Measurements from ENCODE around the gene DRD4.
"Not testable (repeated sequence)": the region's sequence is repeated elsewhere in the genome, so short reads cannot be mapped to it uniquely, and the experiment has no call there.

The DRD4 gene

DNA sequence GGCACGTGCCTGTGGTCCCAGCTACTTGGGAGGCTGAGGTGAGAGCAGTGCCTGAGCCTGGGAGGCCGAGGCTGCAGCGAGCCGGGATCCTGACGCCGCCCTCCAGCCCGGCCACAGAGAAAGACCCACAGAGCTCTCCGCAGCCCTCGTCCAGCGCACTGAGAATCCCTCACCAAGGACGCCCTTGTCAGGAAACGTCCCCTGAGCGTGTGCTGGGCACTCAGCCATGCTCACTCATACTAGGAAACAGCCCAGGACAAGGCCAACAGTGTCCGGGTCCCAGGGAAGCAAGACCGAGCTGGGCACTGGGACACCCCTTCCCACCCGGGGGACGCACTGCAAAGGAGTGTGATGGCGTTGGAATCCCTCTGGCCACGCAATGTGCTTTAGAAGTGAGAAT, 43.4 kb downstream of the DRD4 start:
- in situ Hi-C loops (cut with HindIII; ENCODE audit: low sequenced_read_pairs): no loop called here
- TF ChIP-seq, protein P1, sequence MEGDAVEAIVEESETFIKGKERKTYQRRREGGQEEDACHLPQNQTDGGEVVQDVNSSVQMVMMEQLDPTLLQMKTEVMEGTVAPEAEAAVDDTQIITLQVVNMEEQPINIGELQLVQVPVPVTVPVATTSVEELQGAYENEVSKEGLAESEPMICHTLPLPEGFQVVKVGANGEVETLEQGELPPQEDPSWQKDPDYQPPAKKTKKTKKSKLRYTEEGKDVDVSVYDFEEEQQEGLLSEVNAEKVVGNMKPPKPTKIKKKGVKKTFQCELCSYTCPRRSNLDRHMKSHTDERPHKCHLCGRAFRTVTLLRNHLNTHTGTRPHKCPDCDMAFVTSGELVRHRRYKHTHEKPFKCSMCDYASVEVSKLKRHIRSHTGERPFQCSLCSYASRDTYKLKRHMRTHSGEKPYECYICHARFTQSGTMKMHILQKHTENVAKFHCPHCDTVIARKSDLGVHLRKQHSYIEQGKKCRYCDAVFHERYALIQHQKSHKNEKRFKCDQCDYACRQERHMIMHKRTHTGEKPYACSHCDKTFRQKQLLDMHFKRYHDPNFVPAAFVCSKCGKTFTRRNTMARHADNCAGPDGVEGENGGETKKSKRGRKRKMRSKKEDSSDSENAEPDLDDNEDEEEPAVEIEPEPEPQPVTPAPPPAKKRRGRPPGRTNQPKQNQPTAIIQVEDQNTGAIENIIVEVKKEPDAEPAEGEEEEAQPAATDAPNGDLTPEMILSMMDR (IDR thresholded peaks at IDR 0.05; ENCODE audit: low read depth, low read length, missing control alignments): no peak
- no peak overlapping the region for H3K4me3 ChIP-seq (ENCODE audit: low read depth, low read length)
- DNase-seq (ENCODE audit: low read depth): no peak

DNA sequence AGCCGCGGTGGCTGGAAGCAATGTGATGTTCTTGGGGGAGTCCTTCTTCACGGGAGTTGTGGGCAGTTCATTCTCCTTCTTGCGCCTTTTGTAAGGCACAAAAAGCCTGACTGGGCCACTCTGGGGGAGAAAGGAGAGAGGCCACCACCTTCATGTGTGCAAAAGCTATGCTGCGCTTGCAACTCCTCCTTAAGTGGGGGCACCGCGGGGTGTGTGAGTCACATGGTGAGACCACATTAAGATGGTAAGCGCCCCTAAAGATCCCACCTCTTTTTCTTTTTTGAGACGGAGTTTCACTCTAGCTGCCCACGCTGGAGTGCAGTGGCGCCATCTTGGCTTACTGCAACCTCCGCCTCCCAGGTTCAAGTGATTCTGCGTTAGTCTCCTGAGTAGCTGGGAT, 43.9 kb downstream of the DRD4 start:
- DNase-seq (ENCODE audit: low read depth): no peak
- TF ChIP-seq, protein P1 (IDR thresholded peaks at IDR 0.05; ENCODE audit: low read depth, low read length, missing control alignments): no peak
- in situ Hi-C loops (cut with HindIII; ENCODE audit: low sequenced_read_pairs): no loop called here
- H3K4me3 ChIP-seq (ENCODE audit: low read depth, low read length): no peak overlapping the region

DNA sequence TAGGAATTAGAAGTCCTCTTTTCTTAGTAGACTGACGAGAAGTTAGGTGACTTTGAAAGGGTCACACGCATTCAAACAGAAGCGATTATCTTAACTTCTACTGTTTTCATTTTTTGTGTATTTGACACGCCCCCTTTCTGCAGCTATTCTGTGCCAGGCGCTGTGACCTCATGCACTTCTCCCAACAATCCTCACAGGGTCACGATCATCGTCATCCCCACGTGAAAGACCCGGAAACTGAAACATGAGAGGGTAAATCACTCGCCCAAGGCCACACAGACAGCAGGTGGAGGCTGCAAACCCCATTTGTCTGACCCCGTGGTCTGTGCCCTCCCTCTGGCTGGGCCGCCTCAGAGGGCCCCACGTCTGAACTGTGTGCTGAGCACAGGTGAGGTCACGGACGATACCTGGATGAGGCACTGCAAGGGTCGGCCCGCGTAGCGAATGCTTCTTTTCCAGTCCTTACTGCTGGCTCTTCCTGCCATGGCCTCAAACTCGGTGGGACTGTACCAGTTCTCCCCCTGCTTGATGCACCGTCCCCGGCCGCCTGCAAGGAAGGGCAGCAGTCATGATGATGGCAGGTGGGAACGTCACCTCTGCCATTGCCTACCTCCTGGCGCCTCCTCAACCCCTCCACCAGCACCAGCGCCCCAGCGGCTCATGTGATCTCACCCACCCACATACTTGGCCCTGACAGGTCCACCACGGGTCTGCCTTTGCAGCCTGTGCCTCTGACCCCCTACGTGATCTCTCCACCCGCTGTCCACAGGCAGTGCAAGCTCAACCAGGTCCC, 49.6 kb downstream of the DRD4 start:
- no peak overlapping the region for H3K4me3 ChIP-seq (ENCODE audit: low read depth, low read length)
- in situ Hi-C loops (cut with HindIII; ENCODE audit: low sequenced_read_pairs): no loop called here
- TF ChIP-seq, protein P1 (IDR thresholded peaks at IDR 0.05; ENCODE audit: low read depth, low read length, missing control alignments): no peak
- no peak for DNase-seq (ENCODE audit: low read depth)

DNA sequence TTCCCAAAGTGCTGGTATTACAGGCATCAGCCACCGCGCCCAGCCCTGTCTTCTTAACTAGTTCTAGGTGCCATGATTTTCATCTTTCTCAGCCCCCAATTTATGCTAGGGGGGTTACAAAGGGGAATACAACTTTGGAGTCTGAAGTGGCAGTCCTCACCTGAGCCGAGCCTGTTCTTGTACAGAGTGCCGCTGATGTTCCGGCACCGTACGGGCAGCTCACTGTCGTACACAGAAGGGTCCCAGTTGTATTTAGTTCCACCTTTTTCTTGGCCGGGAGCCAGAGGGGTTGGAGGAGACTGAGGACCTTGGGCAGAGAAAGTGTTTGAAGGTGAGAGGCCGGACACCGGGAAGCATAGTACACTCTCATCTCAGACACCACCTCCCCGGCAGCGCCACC, 50.7 kb downstream of the DRD4 start:
- H3K4me3 ChIP-seq (ENCODE audit: low read depth, low read length): no peak overlapping the region
- in situ Hi-C loops (cut with HindIII; ENCODE audit: low sequenced_read_pairs): no loop called here
- no peak for DNase-seq (ENCODE audit: low read depth)
- TF ChIP-seq, protein P1 (IDR thresholded peaks at IDR 0.05; ENCODE audit: low read depth, low read length, missing control alignments): no peak

DNA sequence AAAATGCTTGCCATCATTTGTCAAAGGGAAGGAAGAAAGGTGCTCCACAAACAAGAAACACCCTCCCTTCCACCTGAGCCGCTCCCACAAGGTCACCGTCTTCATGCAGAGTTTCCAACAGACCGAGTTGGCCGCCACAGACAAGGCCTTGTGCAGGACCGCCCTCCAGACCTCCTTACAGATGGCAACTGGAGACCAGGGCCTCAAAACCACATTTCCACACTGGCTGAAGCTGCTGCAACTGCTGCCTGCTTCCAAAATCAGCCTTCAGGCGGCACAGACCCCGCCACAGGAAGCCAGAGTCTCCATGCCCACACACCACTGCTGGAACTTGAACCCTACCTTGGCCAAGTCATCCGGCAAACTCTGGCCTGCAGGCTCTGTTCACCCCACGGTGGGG, 51.6 kb downstream of the DRD4 start:
- in situ Hi-C loops (cut with HindIII; ENCODE audit: low sequenced_read_pairs): no loop called here
- no peak overlapping the region for H3K4me3 ChIP-seq (ENCODE audit: low read depth, low read length)
- TF ChIP-seq, protein P1 (IDR thresholded peaks at IDR 0.05; ENCODE audit: low read depth, low read length, missing control alignments): no peak
- DNase-seq (ENCODE audit: low read depth): no peak

DNA sequence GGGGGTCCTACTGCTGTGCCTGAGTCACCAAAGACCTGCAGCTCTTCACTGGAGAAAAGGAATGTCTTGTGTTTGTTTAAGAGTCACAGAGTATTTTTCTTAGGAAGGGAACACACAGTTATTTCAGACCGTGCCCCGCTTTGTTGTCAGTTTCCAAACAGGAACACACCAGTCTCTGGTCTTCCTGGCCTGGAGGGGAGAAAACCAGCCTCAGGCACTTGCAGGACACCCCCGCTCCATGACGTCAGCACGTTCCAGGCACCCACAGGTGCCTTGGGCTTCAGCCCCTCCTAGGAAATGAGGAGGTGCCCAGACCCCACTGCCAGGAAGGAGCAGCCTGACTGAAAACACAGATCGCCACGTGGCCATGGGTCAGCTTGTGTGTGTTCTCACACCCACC, 52.6 kb downstream of the DRD4 start:
- TF ChIP-seq, protein P1 (IDR thresholded peaks at IDR 0.05; ENCODE audit: low read depth, low read length, missing control alignments): no peak

DNA sequence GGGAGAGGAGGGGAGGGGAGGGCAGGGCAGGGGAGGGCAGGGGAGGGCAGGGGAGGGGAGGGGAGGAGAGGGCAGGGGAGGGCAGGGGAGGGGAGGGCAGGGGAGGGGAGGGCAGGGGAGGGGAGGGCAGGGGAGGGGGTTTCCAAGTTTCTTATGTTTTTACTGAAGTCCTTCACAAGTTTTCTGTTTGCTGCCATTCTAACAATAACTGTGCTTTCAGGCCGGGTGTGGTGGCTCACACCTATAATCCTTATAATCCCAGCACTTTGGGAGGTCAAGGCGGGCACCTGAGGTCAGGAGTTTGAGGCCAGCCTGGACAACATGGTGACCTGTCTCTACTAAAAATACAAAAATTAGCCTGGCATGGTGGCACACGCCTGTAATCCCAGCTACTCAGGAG, 53.2 kb downstream of the DRD4 start:
- in situ Hi-C loops (cut with HindIII; ENCODE audit: low sequenced_read_pairs); DNase-seq (ENCODE audit: low read depth); H3K4me3 ChIP-seq (ENCODE audit: low read depth, low read length): not testable (repeated sequence)

More for the DNA sequence above, 52.6 kb downstream of the DRD4 start:
- H3K4me3 ChIP-seq (ENCODE audit: low read depth, low read length): no peak overlapping the region
- DNase-seq (ENCODE audit: low read depth): no peak
- in situ Hi-C loops (cut with HindIII; ENCODE audit: low sequenced_read_pairs): no loop called here

Measured in astrocyte of the cerebellum (primary cell).